ENCODE measurements around the gene MCRIP1. TPM values are rescaled to one million over a fixed set of nuclear protein-coding genes. Genes with fewer than 3 reads are reported as not detected.

Gene MCRIP1
- total and polyA plus RNA-seq, 9 of the 15 experiments (the other 6 are each of a cell fraction or from before 2014, with no cell fraction given), result 0.39 to 35.8 (median 9.7) TPM

GRCh38 chr17:81805707-81806460, 27.2 kb downstream of the MCRIP1 start:
- CTCF ChIA-PET (ENCODE audit: low intra/inter-chr PET ratio), result no interaction called here

More at GRCh38 chr17:81805707-81806460, 27.2 kb downstream of the MCRIP1 start:
- H3K36me3 ChIP-seq (ENCODE audit: control insufficient read depth, insufficient read depth, low read length), result no peaks in the 10 kb centered on the region
- POLR2A ChIA-PET, result interaction anchor here (0.6 to 1.1 kb wide), 4 partner anchors 16 to 293 kb away, joined by 3 read pairs; partner anchors contain the start of gene P4HB
- no peaks in the 10 kb centered on the region for H3K9me1 ChIP-seq (ENCODE audit: control insufficient read depth, insufficient read depth, low read length)
- DNase-seq (ENCODE audit: extremely low read depth in 1 of 4, low spot score in 3 of 4) (no peak), ATAC-seq (0 out of 3 replicates have a peak, but pooled peaks have one; percentile 6), FAIRE-seq (no peak)
- H4K20me1 ChIP-seq (replicated peaks; ENCODE audit: control insufficient read depth, insufficient read depth, low read length), result peaks cover 14% of the 10 kb centered on the region; the same call in 1 of the 2 replicates
- no peaks in the 10 kb centered on the region for H3K79me2 ChIP-seq (ENCODE audit: control insufficient read depth, insufficient read depth, low read length)
- H3K9me3 ChIP-seq (replicated peaks; ENCODE audit: control insufficient read depth, insufficient read depth, low read depth, low read length), result peaks cover 3% of the 10 kb centered on the region; the same call in 1 of the 2 replicates
- H3K27me3 ChIP-seq (ENCODE audit: control insufficient read depth in 2 of 2, insufficient read depth in 2 of 2, low read length in 2 of 2), result peaks cover 21 to 83% of the 10 kb centered on the region in 2 experiments; a peak in 4 of 5 replicates
- no peak overlapping the region for H3K27ac ChIP-seq (ENCODE audit: extremely low read depth, low read depth, low read length)
- no peak for TF ChIP-seq PHTF2 (CRISPR knock-in tag; IDR thresholded peaks at IDR 0.05)
- TF ChIP-seq PHF21A (IDR thresholded peaks at IDR 0.05; ENCODE audit: borderline replicate concordance, low read depth), result no peak
- TF ChIP-seq ZNF511 (CRISPR knock-in tag; IDR thresholded peaks at IDR 0.05), result no peak
- TF ChIP-seq MEF2D (tag; conservative IDR thresholded peaks at IDR 0.05; ENCODE audit: low read depth), result no peak
- no peak for TF ChIP-seq SMARCE1 (IDR thresholded peaks at IDR 0.05)
- TF ChIP-seq ZNF175 (CRISPR knock-in tag; IDR thresholded peaks at IDR 0.05; ENCODE audit: low read depth), result no peak
- no peak for TF ChIP-seq SMAD4 (CRISPR knock-in tag; conservative IDR thresholded peaks at IDR 0.05)
- TF ChIP-seq IRF9 (tag; IDR thresholded peaks at IDR 0.05), result no peak
- no peak for TF ChIP-seq ZNF212 (CRISPR knock-in tag; IDR thresholded peaks at IDR 0.05)
- no peak for TF ChIP-seq PHB (CRISPR knock-in tag; IDR thresholded peaks at IDR 0.05)
- TF ChIP-seq SMAD3 (CRISPR knock-in tag; conservative IDR thresholded peaks at IDR 0.05), result no peak
- no peak for TF ChIP-seq MTA3 (IDR thresholded peaks at IDR 0.05; ENCODE audit: borderline replicate concordance)
- TF ChIP-seq KLF6 (CRISPR knock-in tag; IDR thresholded peaks at IDR 0.05; ENCODE audit: borderline replicate concordance), result no peak
- TF ChIP-seq, protein P1, sequence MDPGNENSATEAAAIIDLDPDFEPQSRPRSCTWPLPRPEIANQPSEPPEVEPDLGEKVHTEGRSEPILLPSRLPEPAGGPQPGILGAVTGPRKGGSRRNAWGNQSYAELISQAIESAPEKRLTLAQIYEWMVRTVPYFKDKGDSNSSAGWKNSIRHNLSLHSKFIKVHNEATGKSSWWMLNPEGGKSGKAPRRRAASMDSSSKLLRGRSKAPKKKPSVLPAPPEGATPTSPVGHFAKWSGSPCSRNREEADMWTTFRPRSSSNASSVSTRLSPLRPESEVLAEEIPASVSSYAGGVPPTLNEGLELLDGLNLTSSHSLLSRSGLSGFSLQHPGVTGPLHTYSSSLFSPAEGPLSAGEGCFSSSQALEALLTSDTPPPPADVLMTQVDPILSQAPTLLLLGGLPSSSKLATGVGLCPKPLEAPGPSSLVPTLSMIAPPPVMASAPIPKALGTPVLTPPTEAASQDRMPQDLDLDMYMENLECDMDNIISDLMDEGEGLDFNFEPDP (CRISPR knock-in tag; IDR thresholded peaks at IDR 0.05), result no peak
- no peak for TF ChIP-seq FOXA3 (CRISPR knock-in tag; conservative IDR thresholded peaks at IDR 0.05 in 1 of 2, IDR thresholded peaks at IDR 0.05 in 1 of 2)
- TF ChIP-seq BRD4 (IDR thresholded peaks at IDR 0.05), result no peak
- TF ChIP-seq POLR2B (IDR thresholded peaks at IDR 0.05; ENCODE audit: low read depth, partially characterized antibody), result no peak
- no peak for TF ChIP-seq SAFB (IDR thresholded peaks at IDR 0.05; ENCODE audit: borderline replicate concordance, low read depth, low read length)
- TF ChIP-seq, protein P2, sequence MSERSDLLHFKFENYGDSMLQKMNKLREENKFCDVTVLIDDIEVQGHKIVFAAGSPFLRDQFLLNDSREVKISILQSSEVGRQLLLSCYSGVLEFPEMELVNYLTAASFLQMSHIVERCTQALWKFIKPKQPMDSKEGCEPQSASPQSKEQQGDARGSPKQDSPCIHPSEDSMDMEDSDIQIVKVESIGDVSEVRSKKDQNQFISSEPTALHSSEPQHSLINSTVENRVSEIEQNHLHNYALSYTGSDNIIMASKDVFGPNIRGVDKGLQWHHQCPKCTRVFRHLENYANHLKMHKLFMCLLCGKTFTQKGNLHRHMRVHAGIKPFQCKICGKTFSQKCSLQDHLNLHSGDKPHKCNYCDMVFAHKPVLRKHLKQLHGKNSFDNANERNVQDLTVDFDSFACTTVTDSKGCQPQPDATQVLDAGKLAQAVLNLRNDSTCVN (CRISPR knock-in tag; IDR thresholded peaks at IDR 0.05), result no peak
- intact Hi-C loops (cut with micrococcal nuclease) (no loop called here), in situ Hi-C loops (cut with MboI) (loop anchor here (5.0 kb wide), 1 partner anchor 69 kb away; no protein-coding TSS in a partner anchor)
- peaks cover 0 to 74% of the 10 kb centered on the region in 2 experiments; a peak in 3 of 5 replicates for H3K4me1 ChIP-seq (replicated peaks in 1 of 2; ENCODE audit: control insufficient read depth in 2 of 2, insufficient read depth in 2 of 2, low read length in 2 of 2)
- H3K4me2 ChIP-seq (ENCODE audit: insufficient read depth, low read length), result no peak overlapping the region
- H3K9ac ChIP-seq (ENCODE audit: insufficient read depth in 1 of 2, low read depth in 2 of 2, low read length in 2 of 2), result peak overlapping the region in 1 of 2 experiments; percentile 68; a peak in 1 of 4 replicates
- no peak overlapping the region for H3K4me3 ChIP-seq
- WGBS (ENCODE audit: insufficient coverage, low coverage, missing lambda C conversion rate), result 3% methylated on average over 17 of the region's 18 CpGs
- H2AFZ ChIP-seq (ENCODE audit: low read depth, low read length), result no peak overlapping the region
- BruUV-seq (replicated peaks), result no TSS peak

Data from K562 (cell line).